LNCAP (cell line): Measurements from ENCODE around the gene DRGX.

Experiments used
- TF ChIP-seq, protein P1 (sequence below): fragments of 450-650 bp; IDR thresholded peaks from 2 replicates; pipeline ENCODE4 v1.5.1; 2017; ENCODE audit warnings: mild to moderate bottlenecking

Gene DRGX

DNA sequence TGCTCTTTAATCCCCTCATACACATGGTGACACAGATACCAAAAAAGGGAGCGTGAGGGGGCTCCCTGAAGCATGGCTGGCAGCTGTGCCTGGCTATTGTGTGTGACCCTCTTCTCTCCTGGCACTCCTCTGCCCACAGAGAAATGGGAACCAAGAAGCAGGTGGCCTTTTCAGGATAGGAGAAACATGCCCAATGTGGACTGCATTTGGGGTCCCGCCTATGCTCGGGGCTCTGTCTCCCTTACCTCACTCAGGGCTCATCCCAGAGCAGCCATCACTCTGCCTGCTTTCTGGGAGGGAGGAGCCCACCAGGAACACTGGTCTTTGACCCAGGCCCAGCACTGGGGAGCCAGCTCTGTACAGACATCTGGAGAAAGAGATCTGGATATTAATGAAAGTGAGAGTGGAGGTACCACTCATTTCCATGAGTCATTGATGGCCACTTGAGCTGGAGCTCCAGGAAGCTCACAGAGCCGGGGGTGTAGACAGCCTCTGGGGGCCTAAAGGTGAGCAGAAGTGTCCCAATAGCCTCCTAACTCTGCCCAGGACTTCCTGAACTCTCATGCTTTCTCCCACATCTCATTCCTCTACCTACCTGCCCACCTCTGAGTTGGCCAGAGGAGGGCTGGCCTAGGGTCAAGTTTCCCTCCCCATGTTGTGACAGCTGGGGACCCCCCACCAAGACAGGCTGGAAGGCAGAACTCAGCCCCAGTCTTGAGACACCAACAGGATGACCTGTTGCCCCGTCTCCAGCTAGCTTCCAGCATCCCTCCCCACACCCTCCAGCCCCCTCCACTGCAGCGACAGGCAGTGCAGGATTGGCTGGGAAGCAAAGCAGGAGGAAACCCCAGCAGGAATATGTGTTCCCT is 42.6 kb downstream of the DRGX start:
- TF ChIP-seq, protein P1, sequence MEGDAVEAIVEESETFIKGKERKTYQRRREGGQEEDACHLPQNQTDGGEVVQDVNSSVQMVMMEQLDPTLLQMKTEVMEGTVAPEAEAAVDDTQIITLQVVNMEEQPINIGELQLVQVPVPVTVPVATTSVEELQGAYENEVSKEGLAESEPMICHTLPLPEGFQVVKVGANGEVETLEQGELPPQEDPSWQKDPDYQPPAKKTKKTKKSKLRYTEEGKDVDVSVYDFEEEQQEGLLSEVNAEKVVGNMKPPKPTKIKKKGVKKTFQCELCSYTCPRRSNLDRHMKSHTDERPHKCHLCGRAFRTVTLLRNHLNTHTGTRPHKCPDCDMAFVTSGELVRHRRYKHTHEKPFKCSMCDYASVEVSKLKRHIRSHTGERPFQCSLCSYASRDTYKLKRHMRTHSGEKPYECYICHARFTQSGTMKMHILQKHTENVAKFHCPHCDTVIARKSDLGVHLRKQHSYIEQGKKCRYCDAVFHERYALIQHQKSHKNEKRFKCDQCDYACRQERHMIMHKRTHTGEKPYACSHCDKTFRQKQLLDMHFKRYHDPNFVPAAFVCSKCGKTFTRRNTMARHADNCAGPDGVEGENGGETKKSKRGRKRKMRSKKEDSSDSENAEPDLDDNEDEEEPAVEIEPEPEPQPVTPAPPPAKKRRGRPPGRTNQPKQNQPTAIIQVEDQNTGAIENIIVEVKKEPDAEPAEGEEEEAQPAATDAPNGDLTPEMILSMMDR: no peak

GRCh38 chr10:49352323-49352722 is 43.6 kb downstream of the DRGX start:
- TF ChIP-seq, protein P1: no peak

DNA sequence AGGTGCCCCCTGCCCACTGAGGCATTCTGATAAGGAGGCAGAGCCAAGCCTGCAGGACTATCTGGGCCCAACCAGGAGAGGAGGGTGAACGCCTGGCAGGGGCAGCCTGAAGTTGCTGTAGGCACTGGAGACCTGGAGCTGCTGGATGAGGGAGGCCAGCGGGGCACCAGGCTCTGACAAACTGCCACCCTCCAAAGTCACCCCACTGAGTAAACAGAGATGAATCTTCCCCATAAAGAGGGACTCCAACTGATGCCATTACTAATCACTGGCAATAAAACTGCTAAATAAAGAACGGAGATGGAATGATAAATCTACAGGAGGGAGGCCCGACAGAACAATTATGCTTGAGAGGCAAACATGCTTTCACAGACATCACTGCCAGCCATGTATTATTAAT is 44.2 kb downstream of the DRGX start:
- TF ChIP-seq, protein P1: no peak

GRCh38 chr10:49350846-49351532 is 44.9 kb downstream of the DRGX start:
- TF ChIP-seq, protein P1: no peak

DNA sequence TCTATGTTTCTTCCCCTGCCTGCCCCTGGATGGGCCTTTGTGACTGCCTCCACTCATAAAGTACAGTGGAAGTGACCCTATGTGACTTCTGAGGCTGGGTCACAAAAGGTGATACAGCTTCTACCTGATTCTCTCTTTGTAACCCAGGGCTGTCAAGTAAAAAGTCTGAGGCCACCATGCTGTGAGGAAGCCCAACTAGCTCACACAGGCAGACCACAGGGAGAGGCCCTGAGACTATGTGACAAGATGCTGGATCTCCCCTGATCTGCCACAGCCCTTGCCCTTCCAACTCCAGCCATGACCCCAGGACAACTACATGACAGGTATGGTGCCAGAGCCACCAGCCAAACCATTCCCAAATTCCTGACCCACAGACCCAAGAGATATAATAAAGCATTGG is 45.8 kb downstream of the DRGX start:
- TF ChIP-seq, protein P1: no peak

GRCh38 chr10:49349390-49349789 is 46.5 kb downstream of the DRGX start:
- TF ChIP-seq, protein P1: no peak

GRCh38 chr10:49348593-49348992 is 47.3 kb downstream of the DRGX start:
- TF ChIP-seq, protein P1: no peak
